HG03432 (cell line): ENCODE results near the gene TMEM158.
A peak's percentile ranks its signal among the peaks of the same experiment; 100 is the strongest.

Experiments used
- ATAC-seq: cut with Tn5 transposase; IDR thresholded peaks from one replicate; pipeline ENCODE4 v1.9.1; 2021; ENCODE audit warnings: mild to moderate bottlenecking, moderate library complexity; ENCODE audit not compliant: unreplicated experiment

Gene TMEM158

DNA sequence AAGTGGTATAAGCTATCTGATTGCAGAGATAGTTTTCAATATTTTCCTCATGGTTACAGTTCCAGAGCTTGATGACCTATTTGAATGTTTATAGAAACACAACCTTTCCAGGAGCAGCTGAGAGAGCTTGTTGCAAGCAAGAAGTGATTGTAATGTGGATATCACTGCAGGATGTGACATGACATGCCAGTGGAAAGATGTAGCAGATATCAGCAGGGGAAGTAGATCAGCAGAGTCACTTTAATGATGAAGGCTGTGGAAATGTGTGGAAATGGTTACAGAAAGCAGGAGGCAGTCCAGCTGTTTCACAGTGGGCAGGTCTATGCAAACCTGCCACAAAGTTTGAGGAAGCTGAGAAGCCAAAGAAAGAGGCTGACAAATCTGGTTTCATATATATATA, 21.0 kb downstream of the TMEM158 start:
- no peak for ATAC-seq

GRCh38 chr3:45204136-45204535, 22.0 kb downstream of the TMEM158 start:
- no peak for ATAC-seq

DNA sequence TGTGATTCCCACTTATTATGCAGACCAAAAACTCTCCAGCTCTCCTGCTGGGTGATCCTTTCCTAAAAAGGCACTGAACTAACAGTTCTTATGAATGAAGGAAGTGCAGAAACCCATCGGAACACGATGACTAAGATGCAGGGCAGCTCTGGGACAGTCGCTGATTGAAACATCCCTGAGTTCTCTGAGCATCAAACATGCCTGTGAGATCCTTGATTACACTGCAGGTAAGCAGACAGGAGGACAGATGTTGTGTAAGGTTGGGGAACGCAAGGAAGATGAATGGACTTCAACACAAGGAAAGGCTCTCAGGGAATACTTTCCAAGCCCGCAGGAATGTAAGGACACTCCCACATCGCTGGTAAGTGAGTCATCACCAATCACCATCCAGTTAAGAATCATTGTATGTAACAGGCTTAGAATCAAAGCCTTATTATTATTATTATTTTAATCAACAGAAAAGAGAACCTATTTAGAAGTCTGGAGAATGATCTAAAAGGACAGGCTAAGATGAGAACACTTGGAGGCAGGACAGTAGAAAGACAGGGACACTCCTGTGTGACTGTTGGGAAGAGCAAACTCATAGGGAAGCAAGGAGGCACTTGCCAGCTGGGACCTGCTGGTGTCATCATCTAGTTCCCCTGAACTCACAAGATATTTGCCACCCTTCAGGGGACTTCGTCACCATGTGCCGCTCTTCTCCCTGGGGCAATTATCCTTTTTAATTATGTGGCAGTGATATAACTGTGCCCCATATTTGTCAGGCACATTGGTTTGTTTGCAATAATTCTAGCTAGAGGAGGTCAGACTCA, 26.0 kb downstream of the TMEM158 start:
- no peak for ATAC-seq

DNA sequence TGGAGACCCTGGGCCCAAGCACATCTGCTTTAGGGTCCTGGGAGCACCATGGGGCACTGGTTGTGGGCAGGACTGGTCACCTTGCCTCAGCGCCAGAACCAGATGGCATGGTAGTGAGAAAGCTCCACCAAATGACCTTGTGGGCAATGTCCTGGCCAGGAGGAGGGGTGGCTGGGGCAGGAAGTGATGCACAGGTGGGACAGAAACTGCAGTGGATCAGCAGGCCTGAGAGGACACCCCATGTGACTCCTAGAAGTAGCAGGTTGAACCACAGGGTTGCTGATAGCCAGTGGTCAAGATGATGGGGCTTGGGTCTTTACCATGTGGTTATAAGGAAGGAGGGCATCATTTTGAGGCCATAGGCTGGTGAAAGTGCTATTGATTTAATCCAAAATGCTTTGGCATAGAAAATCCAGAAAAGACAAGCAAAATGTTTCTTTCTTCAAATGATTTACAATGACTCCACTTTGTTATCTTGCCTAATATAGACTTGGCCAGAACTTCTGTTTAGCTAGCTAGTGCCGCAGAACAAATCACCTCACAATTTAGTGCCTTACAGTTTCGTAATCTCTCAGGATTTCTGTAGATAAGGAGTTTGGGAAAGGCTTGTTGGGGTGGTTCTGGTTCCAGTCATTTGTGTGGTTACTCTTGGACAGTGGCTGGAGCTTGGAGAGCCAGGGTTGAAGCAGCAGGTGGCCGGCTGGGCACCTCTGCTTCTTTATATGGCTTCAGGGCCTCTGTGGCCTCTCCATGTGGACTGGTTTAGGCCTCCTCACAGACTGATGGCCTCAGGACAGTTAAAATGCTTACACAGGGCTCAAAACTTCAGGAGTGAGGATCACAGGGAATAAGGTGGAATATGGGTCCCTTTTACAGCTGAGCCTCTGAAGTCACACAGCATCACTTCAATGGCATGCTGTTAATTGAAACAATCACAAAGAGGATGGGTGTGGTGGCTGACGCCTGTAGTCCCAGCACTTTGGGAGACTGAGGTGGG, 27.5 kb downstream of the TMEM158 start:
- ATAC-seq, result no peak

- no peak for ATAC-seq
Observed at GRCh38 chr3:45194791-45195190, 31.3 kb downstream of the TMEM158 start.

GRCh38 chr3:45191924-45192417, 34.1 kb downstream of the TMEM158 start:
- no peak for ATAC-seq

- no peak for ATAC-seq
Observed at GRCh38 chr3:45191424-45191823, 34.7 kb downstream of the TMEM158 start.

GRCh38 chr3:45188719-45189659, 37.1 kb downstream of the TMEM158 start:
- ATAC-seq, result no peak

GRCh38 chr3:45187694-45188141, 38.4 kb downstream of the TMEM158 start:
- peak; percentile 52 for ATAC-seq

DNA sequence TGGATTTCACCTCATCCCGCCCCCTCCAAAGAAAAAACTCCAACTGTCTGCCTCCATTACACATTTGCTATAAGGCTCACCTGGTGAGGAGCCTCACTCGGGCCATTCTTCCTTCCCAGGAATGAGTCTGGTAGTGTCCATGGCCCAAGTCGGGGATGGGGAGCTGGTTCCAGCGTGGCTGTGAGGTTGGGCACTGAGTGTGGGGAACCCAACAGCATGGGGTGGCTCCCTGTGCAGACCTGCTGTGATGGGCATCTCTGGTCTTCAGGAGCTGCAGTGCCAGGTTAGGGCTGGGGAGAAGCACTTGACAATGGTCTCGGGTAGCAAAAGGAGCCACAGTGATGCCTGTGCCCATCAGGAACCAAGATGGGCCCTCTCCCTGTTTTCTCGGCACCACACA, 39.2 kb downstream of the TMEM158 start:
- ATAC-seq, result no peak

DNA sequence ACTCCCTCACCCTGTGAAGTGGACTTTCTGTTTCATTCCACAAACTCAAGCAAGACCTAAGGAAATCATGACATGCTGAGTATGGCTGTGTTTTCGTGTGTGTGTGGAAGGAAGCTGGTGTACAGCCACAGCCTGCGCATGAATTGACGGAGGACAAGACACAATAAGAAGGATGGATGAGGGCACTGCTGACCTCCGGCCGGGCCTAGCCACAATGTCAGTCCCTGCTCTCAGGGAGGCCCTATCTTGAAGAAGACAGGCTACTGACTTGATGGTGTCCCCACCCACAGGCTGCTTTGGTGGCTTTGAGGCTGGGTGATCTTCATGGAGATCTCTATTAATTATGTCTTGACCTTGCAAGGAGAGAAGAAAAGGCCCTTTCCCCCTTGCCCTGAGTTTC, 40.6 kb downstream of the TMEM158 start:
- no peak for ATAC-seq

DNA sequence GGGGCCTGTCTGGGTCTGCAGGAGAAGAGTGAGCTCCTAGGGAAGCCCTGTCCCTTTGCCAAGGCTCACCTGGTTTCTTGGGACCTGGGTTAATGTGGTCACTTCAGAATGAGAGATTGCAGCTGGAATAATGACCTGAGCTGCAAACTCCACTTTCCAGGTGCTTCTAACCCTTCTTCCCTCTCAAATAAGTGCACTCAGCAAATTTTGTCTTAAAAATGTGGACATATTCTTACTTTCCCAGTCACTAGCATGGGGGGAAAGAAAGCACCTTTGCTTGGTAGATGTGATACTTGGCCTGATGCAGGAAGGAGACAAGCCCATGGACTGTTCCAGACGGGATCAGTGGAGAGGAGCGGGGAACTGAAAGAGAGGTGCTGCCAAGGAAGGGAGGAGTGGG, 41.0 kb downstream of the TMEM158 start:
- ATAC-seq, result no peak

DNA sequence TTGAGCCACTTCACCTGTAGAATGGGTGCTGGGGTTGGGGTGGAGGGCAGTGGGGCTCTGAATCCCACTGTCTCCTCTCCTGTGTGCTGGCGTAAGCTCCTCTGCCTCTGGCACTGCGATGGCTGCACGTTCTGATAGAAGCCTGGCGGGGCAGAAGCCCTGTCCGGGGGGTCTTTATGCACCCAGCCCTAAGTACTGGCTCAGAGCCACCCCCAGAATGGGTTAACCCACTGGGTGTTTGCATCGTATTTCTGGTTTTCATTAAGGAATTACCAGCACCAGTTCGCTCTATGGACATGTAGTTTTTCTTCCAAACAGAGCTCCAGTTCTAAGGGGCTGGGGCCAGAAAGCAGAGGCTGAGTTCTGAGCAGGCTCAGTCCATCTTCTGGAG, 42.2 kb downstream of the TMEM158 start:
- no peak for ATAC-seq

GRCh38 chr3:45182915-45183871, 42.9 kb downstream of the TMEM158 start:
- ATAC-seq, result no peak

DNA sequence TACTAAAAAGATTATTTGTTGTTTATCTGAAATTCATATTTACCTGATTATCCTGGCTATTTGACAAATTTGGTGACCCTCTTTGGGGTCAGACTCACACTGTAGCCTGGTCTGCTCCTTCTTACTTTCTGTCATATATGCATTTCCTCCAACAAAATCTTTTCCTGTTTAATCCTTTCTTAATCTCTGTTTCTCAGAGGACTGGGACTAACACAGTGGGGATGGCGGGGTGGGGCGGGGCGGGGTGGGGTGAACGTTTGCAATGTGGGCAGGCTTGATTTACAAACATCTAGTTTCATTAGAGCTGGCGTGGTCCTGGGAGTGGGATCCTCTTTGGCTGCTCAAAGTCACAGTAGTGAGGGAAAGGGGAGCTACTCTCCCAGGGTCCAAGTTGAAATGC, 44.6 kb downstream of the TMEM158 start:
- ATAC-seq, result no peak

- ATAC-seq, result no peak
Observed at GRCh38 chr3:45180899-45181298, 45.2 kb downstream of the TMEM158 start.

- ATAC-seq, result no peak
Observed at GRCh38 chr3:45180051-45180450, 46.0 kb downstream of the TMEM158 start.

DNA sequence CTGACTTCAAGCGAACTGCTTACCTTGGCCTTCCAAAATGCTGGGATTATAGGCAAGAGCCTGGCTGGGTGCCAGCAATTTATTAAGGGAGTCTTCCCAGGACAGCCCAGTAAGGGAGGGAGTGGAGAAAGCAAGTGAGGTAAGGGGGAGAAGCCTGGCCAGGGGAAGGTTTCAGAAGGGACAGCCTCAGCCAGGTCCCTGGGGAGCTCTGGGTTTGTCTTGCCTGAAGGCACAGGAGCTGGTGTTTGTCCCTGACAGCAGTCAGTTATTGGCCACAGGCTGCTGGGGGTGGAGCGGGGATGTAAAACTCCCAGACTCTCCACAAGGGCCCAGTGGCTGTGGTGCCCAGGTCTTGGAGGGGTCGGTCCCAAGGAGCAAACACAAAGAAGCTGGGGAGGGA, 46.9 kb downstream of the TMEM158 start:
- ATAC-seq, result no peak
